Measurements from ENCODE around the gene CDC6.
A peak's percentile ranks its signal among the peaks of the same experiment; 100 is the strongest.

Gene CDC6

DNA sequence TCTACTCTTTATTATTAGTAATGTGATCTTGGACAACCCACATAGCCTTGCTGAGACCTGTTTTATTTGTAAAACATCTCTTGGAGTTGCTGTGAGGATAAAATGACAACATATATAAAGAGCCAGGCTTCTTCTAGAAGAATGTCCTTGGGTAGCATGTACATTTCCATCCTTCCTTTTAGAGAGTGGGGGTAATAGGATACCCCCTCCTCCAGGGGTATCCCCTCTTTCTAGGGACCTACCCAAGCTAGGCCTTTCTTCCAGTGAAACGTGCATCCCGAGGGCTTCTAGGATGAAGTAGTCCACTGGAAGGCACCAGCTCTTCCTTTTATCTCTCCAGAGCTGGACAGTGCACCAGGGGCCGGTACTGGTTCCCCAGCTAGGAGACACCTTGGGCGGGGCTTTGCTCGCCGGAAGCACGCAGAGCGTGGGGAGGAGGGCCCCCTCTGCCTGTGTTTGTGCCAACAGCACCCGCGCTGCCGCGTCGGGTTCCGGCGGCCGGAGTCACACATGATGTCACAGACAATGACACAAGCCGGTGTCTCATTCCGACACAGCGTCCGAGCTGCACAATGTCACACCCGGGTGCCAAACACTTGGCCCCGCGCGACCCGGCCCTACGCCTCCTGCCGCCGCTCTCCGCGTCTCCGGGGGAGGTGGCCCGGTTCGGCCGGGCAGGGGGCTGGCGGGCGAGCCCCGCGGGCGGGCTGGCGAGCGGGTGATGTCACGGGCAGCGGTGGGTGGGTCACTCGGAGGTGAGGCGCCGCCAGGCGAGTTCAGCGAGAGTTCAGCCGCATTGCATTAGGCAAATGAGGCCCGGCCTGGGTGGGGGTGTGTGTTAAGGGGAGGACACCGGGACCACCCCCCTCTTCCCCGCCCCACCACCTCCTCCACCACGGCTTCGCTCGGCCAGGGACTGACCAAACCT lies 53.5 kb downstream of the CDC6 start:
- DNase-seq (ENCODE audit: low spot score), result peak; percentile 91

DNA sequence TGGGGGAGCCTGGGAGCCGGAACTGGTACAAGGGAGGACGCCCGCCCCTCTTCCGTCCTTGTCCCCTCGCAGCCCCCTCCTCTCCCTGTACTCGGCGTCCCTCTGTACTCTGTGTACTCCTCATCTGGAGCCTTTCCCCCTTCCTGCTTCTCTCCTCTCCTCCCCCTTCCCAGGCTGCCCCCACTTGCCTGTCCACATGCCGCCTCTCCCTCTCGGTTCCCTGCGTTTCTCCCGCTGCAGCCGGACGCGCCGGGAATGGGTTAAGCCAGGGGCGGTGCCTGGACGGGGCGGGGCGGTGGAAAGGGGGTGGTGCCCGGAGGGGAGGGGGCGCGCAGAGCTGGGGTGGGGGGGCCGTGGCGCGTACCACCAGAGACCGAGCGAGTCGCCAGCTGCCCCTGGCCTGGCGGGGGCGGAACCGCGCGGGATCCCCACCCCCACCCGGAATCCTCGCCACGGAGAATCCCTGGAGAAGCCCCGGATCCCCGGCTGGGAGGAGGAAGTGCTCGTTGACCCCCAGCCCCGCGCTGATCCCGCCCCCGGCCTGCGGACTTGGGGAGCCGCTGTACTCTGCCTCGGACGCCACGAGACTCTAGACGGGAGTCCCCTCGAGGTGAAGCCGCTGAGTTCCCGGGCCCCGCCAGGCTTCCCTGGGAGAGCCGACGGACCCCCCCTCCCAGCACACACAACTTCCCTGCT lies 54.3 kb downstream of the CDC6 start:
- peak; percentile 86 for DNase-seq (ENCODE audit: low spot score)

DNA sequence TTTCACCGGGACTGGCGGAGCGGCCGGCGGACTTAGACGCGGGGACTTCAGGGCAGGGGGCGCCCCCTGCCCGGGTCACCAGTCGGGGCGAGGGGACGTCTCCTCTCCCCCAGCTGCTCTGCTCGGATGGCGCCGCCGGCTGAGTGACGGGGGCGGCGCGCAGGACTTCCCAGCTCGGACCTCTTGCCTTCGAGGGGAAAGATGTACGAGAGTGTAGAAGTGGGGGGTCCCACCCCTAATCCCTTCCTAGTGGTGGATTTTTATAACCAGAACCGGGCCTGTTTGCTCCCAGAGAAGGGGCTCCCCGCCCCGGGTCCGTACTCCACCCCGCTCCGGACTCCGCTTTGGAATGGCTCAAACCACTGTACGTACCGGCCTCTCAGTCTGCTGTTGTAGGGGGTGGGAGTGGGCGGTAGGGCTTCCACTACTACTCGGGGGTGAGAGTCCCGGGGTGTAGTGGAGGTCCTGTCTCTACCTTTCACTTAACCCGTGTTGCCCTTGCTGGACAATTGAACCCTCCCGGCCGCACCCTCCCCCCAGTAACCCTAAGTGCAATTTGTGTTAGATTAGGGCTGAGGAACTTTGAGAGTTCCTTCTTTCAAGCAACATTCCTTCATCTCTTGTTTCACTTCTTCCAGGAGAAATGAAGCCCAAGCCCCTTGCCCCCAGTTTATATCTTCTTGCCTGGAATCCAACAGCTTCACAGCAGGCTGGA lies 55.0 kb downstream of the CDC6 start:
- no peak for DNase-seq (ENCODE audit: low spot score)

DNA sequence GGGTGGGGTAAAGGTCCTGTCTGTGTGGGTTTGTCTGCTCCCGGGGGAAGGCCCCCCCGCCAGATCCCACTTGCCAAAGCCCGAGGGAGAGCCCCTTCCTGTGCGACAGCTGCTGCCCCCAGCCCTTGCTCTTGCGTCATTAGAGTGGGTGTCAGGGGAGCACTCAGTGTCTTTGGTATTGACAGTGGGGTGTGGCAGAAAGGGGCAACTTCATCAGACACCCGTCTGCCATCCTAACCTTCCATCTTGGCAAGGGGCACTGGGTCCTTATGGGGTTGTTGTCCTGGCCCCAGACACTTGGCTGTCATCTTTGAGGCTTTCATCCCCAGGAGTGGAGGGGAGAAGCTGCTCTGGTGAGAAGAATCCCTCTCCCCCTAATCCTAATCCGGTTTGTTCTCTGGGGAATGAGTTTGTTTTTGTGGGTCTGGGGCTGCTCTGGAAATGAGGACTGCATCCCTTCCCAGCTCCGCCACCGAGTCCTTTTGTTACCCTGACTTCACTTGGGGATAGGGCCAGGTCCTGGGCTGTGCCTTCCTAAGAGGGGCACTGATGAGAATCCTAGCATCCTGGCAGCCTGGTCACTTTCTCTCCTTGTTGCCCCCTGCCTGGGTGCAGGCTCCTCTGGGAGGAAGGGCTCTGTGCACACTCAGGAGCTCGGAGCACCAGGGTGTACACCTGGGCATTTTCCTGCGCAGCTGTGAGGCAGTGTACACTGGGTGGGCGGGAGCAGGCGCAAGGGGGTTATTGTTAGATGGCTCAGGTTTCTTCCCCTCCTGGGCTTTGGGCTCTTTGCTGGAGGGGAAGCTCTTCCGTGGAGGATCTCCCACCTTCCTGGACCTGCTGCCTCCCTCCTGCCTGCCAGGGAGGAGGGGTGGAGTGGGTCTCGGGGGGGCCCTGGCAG lies 55.8 kb downstream of the CDC6 start:
- no peak for DNase-seq (ENCODE audit: low spot score)

DNA sequence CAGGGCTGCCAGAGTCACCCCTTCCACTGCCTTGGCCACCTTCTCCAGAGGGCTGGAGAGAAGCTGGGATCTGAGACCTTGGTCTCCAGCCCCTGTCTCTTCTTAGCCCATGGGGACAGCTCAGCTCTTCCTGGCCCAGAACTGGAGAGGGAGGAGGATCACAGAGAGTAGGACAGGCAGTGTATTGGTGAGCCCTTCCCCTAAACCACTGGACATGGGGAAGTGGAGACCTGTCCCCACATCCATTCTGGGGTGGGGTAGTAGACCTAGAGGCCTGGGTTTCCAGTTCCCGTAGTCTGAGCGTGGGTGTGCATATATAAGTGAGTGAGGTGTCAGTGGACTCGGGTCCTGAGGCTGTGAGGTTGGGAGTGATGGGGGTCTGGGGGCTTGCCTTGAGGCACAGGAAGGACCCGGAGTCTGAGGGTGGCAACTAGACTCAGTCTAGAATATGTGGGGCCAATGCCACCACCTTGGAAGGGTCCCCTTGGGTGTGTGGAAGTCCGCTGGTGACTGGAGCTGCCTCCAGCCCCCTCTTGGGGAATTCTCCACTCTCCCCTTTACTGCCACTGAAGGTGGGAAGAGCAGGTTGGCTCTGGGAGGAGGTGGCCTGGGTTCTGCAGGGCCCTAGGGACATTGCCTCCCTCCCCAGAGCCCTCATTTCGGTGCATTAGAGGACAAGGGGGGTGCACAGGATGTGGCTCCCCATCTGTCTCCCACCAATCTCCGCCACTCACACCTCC lies 56.9 kb downstream of the CDC6 start:
- DNase-seq (ENCODE audit: low spot score), result no peak

DNA sequence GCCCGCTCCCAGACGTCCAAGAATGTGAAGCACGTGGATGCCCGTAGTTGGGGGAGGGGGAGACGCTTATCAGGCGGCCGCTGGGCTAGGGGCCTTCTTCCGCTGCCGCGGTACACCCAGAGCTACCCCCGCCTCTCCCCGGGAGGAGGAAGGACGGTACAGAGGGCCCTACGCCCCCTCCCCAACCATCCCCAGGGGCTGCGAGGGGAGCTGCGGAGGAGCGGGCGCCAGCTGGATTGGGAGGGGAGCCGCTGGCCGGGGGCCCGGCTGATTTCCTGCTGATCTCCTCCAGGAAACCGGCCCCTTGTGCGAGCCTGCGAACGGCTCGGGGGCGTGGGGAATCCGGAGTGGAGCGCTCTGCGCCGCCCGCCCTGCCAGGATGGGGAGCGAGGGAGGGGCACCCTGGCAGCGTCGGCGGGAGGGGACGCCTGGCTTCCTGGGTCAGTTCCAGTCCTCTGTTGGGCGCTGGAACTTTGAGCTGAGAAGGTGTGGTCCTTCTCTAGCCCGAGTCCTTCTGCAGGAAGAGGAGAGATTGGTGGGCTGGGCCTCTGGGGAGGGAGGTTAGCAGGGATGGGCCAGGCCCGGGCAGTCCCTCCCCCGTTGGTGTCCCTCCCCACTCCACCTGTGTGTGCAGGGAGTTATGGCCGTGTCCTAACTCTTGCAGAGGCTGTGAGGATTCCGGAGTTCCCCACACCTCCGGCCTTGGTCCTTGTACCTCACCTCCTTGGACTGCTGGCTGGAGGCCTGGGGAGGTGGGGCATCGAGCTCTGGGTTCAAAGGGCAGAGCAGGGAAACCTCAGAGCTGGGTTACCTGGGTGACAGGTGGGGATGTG lies 57.7 kb downstream of the CDC6 start:
- DNase-seq (ENCODE audit: low spot score), result peak; percentile 60

DNA sequence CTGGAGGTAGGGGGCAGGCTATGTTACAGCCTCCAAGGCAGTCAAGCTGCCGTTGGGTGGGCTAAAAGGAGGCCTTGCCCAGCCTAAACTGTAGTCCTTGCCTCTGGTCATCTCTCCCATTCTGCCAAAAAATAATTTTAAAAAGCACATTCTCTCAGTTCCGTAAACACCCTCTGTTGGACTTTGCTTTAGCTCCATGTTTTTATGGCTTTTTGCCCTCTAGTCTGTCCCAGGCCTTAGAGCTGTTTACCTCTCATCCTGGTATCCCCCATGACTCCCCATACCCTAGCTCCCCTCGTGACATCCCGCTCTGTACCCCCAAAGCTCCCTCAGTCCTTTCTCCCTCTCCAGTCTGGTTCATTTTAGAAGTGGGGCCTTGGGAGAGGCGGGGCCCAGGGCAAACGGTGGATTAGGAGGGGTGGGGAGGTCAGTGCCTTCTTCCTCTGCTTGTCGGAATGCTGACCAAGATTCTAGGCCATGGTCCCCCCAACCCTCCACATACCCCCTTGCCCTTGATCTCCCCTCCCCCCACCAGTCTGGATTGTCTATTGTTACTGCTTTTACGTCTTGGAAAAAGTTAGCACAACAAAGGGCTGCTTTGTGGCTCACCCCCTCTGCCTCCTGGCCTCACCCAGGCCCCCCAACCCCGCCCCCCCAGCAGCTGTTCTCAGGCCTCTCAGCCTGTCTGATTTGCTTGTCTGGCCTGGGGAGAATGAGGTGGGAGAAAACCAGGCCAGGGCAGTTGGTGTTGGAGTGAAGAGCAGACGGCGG lies 58.5 kb downstream of the CDC6 start:
- no peak for DNase-seq (ENCODE audit: low spot score)

DNA sequence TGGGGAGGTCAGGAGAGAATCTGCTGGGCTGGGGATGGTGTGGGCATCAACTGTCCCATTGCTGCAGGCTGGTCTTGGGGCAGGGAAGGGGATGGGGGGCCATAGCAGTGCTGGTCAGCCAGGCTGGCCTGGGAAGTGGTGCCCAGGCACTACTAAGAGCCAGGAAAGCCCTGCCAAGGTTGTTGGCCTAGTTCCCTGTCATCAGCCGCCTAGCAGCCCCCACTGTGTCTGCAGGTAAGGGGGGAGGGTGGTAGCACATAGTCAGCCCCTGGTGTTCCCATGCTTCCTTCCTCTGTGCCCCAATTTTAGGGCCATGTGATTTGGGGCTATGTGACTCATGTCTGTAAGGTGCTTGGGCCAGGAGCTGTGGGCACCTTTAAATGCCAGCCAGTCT lies 59.1 kb downstream of the CDC6 start:
- DNase-seq (ENCODE audit: low spot score), result no peak

DNA sequence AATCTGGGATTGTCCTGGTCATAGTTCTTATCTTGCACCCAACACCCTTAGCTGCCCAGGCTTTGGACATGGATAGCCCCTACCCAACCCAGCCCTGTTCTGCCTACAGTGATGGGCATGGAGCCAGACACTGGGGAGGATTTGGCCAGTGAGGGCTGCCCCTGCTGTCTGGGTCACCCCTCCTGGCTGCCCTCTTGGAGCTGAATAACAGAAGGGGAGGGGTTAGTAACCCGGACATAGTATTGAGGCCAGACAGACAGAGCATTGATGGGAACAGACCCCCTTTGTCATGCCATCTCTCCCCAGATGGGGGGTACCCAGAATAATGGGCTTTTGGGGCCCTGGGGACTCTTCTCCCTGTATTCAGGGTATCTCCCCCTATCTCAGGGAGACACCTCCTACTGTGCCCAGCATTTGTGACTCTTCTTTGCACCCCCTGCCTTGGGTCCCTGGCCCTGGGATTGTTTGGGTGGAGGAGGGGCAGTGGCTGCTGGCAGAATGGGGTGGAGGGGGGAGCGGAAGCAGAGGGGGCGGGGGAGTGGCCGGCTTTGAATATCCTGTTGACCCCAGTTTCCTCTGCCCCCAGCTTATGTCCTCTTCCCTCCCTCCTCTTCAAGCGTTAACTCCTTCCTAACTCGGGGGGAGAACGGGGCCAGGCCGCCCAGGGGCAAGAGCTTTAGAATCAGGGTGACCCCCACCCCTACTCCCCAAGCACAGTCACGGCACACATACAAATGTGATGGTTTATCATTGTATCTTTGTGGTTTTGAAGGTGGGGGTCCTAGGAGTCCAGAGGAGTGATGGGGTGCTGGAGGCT lies 59.8 kb downstream of the CDC6 start:
- DNase-seq (ENCODE audit: low spot score), result no peak

DNA sequence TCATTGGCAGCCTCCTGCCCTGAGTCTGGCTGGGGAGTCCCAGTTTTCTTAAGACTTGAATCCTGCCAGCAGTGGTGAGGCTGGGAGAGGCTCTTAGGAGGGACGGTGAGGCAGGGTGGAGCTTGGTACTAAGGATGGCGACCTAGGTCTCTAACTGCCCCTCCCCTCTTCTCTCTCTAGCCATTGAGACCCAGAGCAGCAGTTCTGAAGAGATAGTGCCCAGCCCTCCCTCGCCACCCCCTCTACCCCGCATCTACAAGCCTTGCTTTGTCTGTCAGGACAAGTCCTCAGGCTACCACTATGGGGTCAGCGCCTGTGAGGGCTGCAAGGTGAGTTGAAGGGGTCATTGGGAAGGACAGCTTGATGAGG lies 60.4 kb downstream of the CDC6 start:
- no peak for DNase-seq (ENCODE audit: low spot score)

DNA sequence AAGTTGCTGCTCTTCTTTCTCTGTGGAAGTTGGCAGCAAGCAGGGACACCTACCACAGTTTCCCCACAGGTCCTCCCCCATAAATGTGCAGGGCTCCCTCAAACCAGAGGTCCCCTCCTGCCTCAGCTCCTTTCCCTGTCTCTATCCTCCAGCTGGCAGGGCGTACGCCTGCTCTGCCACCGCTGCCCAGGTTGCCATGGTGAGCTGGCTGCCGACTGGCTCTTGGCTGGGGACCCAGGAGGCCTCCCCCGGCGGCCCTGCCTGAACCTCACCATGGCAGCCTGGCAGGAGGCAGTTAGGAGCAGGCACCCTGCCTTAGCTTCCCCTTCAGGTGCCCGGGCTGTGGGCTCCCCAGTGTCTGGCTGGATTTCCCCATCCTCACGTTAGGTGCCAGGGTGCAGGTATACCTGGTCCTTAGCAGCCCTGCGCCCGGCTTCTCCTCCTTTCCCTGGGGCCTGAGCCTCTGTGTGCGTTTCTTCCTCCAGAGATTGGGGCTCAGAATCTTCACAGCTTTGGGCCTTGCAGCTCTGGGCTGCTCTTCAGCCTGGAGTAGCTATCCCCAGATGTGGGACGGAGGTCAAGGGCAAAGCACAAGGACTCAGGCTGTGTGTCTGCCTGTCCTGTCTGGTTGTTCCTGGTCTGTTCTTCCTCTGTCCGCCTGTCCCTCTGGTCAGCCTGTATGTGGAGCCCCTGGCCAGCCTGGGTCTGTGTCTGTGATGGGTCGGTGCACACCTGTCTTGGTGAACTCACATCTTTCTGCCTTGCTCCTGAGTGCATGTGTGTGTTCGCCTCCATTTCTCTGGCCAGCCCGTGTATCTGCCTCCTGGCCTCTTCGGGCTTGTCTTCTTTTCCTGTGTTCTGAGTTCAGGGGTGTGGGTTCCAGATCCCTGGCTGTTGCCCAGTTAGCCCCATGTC lies 61.1 kb downstream of the CDC6 start:
- no peak for DNase-seq (ENCODE audit: low spot score)

DNA sequence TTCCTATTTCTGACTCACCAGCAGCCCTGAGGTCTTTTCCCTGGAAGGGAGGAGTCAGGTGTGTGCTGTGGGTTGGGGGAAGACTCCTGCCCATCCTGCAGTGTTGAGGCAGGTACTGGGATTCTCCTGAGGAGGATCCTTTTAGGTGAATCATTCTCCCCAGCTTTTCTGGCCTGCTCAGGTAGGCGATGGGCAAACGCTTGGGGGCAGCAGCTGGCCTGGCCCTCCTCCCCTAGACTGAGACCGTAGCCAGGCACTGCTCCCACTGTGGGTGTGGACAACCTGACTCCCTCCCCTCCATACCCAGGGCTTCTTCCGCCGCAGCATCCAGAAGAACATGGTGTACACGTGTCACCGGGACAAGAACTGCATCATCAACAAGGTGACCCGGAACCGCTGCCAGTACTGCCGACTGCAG lies 61.8 kb downstream of the CDC6 start:
- DNase-seq (ENCODE audit: low spot score), result no peak

DNA sequence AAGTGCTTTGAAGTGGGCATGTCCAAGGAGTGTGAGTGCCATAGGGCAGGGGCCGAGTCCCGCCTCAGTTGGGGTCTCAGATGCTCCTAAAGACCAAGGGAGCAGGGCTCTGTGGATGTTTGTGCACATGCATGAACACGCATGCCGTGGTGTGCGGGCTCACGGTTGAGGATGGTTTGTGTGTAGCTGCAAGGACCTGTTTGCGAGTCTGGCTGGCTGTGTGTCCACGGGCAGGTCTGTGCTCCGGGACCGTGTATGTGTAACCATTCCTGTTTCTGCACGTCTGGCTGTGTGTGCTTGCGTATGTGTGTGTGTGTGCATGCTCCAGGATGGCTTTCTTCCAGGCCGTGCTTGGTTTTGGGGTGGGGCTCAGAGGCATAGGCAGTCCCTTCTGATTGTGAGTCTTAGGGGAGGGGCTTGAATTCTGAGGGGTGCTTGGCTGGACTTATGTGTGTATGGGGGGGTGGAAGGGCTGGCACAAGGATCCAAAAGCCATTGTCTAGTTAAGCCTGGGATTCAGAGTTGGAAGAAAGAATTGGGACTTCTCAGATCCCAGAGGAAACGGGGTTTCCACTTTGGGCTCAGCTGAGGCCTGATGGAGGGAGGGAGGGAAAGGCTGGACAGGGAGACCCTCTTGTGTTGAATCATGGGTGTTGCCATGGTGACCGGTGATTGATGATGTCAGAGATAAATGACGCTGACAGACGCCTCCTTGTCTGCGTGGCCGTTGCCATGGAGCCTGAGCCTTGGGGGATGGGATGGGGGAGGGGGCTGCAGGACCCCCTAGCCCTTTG lies 62.4 kb downstream of the CDC6 start:
- no peak for DNase-seq (ENCODE audit: low spot score)

DNA sequence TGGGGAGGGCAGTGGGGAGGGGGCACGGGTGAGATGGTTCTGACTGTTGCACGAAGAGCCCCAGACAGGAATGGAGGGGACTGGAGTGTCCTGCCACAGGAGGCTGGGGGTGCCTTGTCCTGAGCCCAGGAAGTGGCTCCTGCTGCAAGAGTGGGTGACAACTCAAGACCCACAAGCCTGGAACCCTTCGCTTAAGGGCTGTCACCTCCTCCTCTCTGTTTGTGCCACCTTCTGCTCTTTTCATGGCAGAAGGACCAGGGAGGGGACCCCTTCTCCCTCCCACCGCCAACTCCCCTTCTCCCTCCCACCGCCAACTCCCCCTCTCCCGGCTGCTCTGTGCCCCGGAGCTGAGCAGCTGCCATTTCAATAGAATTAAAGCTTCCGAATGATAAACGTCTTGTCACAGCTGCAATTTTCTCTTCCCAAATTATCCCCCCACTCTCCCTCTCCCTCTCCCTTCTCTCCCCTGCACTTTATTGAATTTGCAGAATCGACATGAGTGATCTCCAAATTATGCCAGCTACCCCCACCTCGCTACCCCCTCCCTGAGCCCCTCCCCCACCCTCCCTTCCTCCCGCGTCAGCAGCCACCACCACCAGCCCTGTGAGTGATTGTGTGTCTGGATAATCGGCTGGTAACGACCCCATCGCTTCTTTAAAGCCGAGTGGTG lies 63.1 kb downstream of the CDC6 start:
- DNase-seq (ENCODE audit: low spot score), result no peak

DNA sequence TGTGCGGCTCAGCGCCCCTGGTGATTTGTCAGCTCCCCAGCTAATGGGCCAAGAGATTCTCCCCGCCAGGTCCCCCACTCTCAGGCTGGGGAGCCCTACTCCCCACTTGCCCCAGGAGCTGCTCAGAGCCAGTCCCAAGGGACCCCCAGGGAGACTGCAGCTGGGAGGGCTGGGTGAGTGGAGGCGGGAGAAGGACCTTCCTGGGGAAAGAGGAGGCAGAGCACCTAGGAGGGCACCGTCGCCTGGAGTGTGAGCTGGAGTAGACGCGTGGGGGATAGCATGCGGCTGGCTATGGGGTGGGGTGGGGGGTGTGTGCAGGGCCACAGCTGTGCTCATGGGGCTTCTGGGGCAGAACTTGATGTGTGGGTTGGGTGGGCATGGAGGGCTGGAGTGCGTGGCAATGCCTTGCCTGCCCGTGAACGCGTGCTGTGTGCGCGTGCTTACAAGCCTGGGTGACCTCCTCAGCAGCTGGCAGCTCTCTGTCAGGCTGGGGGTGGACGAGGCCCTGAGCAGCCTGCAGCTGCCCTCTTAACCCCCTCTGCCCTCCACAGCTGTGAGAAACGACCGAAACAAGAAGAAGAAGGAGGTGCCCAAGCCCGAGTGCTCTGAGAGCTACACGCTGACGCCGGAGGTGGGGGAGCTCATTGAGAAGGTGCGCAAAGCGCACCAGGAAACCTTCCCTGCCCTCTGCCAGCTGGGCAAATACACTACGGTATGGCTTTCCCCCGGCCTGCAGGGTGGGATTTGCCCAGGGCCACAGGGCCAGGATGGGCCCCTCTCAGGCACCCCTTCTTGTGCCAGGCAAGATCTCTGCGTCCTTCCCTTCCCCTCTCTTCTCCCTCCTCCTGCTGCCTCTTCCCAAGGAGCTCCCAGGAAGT lies 63.9 kb downstream of the CDC6 start:
- DNase-seq (ENCODE audit: low spot score), result no peak

All from AG20443 (cell line).